22Rv1 (cell line): ENCODE results near the gene TMIGD2.

ENCODE experiments used
- CTCF ChIP-seq: fragments of 450-650 bp; IDR thresholded peaks from 2 replicates; pipeline ENCODE4 v1.5.1; 2017; ENCODE audit warnings: mild to moderate bottlenecking
- ZFX ChIP-seq: fragments of 450-650 bp; IDR thresholded peaks from 2 replicates; pipeline ENCODE4 v1.6.1; 2017; ENCODE audit warnings: antibody characterized with exemption, borderline replicate concordance

- TF ChIP-seq CTCF: no peak
- no peak for TF ChIP-seq ZFX
Observed at GRCh38 chr19:4264812-4265211, 37.4 kb downstream of the TMIGD2 start.
